ENCODE measurements around the gene TIMM29.

TIMM29 gene

DNA sequence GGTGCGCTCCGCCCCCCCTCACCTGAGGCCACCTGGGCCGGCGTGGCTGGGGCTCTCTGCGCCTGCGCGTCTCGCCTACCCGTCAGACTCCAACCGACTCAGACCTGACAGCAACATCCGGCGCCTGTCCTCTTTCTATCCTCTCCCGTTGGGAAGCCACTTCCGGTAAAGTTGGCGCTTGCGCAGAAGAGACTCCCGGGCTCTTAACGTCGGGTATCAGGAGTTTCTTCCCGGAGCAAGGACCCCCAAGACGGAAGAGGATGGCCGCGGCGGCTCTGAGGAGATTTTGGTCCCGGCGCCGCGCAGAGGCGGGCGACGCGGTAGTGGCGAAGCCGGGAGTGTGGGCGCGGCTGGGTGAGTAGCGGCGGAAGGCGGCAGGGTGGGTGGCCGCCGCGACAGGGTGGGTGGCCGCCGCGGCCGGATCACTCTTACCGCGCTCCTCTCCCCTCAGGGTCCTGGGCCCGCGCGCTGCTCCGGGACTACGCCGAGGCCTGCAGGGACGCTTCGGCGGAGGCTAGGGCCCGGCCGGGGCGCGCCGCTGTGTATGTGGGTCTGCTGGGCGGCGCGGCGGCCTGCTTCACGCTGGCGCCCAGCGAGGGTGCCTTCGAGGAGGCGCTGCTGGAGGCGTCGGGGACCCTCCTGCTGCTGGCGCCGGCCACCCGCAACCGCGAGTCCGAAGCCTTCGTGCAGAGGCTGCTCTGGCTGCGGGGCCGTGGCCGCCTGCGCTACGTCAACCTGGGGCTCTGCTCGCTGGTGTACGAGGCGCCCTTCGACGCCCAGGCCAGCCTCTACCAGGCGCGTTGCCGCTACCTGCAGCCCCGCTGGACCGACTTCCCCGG, at the start of gene TIMM29, which contains the start of gene YIPF2:
Gene TIMM29 (plus strand): TSS at position 249 of the 839 bp plus-strand sequence. CDS start 12 bp downstream, at position 261.
Gene YIPF2 (minus strand): TSS at position 77 of the 839 bp plus-strand sequence. CDS start 229 bp downstream, outside the sequence.
- DNase-seq (ENCODE audit: low spot score), result peak; percentile 99

DNA sequence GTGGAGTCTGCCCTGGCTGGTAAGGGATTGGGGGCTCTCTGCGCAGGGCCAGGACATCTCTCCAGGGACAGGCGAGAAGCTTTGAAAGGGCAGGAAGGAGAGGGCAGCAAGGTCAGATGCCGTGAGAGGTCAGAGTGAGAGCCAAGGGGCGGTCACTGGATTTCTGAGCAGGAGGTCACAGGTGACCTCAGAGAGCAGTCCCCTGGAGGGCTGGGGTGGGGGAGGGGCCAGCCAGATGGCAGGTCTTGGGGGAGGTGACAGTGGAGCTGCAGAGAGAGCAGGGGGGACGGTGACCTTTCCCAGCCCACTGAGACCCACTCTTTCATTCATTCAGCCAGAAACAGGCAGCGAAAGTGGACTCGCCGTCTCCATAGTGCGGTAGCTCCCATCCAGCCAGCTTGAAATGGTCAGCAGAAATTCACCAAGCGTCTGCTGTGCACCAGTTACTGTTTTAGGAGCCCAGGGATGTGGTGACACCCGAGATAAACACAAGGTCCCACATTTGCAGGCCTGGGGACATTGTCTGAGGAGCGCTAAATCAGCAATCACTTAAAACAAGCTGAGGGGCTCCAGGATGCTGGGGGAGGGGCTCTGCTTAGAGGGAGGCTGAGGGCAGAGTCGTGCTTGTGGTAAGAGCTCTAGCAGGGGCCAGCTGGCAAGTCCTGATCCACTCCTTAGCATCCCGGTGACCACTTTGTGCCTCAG, 47.1 kb upstream of the TIMM29 start:
- no peak for DNase-seq (ENCODE audit: low spot score)

DNA sequence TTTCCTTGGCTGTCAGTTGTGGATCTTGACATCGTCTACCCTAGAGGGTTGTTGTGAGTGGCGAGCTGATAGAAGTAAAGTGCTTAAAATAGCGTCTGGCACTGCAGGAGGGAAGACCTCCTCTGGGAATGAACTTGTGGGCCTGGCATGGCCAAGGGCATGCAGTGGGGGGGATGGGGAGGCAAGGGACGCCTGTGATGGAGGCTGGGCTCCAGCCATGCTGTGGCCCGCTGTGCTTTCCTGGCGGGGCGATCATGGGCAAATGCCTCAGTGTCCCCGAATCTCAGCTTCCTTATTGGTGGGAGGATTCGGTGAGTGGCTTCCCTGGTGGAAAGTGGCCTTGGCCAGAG, 46.5 kb upstream of the TIMM29 start:
- DNase-seq (ENCODE audit: low spot score), result no peak

DNA sequence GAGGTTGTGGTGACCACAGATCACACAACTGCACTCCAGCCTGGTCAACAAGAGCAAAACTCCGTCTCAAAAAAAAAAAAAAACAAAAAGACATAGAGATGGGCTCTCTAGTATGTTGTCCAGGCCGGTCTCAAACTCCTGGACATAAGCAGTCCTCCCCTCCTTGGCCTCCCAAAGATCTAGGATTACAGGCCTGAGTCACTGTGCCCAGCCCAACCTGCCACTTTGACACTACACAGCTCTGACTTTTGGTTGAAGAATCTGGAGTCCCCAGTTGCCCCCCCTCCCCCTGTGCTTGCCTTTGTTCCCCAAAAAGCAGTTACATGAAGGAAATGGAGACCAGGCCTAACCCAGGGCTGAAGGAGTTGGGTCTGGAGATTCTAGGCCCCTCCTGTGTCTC, 44.3 kb upstream of the TIMM29 start:
- DNase-seq (ENCODE audit: low spot score), result peak; percentile 33

GRCh38 chr19:10885201-10886169, 43.1 kb upstream of the TIMM29 start:
- no peak for DNase-seq (ENCODE audit: low spot score)

DNA sequence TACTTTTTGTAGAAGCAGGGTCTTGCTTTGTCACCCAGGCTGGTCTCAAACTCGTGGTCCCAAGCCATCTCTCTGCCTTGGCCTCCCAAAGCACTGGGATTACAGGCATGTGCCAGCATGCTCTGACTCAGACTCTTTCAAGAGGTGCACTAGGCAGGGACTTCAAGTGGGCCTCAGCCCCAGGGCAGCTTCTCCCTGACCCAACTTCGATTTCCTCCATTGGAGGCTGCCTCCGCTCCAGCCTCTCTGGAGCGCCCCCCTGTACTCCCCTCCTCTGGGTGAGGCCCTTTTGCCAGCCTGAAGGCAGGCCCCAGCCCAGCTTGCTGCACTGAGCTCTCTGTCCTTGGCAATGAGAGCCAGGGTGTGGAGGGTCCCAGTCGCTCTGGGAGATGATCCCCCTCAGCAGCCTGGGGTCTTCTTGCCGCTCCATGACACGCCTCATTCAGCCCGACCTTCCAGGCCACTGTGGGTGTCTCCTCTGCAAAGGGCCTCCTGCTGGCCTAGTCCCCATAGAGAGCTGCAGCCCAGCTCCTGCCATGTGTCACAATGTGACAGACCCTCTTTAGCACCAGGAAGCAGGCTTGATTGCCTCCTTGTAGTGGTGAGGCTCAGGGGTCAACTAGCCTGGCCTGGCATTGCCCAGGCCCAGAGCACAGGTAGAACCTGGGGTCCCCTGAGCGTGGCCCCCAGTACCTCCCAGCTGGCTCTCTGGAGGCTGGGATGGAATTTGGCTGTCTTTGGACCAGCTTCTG, 40.8 kb upstream of the TIMM29 start:
- DNase-seq (ENCODE audit: low spot score), result no peak

- DNase-seq (ENCODE audit: low spot score), result no peak
Measured at GRCh38 chr19:10888421-10888866, 40.2 kb upstream of the TIMM29 start.

DNA sequence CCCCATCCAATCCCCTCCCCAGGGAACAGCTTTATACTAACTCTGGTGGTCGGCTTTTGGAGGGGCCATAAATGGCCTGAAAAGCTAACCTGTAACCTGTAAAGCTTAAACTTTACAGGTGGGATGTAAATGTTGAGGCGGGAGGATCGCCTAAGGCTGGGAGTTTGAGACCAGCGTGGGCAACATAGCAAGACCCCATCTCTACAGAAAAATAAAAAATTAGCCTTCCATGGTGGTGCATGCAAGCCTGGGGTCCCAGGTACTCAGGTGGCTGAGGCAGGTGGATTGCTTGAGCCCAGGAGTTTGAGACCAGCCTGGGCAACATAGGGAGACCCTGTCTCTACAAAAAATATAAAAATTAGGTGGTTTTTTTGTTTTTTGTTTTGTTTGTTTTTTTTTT, 38.7 kb upstream of the TIMM29 start:
- DNase-seq (ENCODE audit: low spot score), result no peak

- no peak for DNase-seq (ENCODE audit: low spot score)
Measured at GRCh38 chr19:10891405-10892086, 37.1 kb upstream of the TIMM29 start.

DNA sequence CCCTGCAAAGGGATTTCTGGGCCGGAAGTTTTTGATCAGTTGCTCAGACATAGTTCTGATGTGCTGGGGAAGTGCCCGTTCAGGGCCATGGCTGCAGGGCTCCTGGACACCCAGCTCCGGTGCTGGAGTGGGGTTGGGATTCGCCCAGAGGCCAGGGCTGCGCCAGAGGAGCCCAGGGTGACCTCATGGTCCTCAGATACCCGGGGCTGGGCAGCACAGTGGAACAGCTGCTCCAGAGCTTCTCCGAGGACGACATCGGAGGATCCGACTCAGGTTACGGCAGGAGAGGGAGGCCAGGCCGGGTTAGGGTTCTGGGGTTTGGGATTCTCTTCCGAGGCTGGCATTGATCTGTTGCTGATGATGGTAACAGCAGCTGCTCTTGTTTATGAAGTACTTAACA, 36.4 kb upstream of the TIMM29 start:
- DNase-seq (ENCODE audit: low spot score), result no peak

DNA sequence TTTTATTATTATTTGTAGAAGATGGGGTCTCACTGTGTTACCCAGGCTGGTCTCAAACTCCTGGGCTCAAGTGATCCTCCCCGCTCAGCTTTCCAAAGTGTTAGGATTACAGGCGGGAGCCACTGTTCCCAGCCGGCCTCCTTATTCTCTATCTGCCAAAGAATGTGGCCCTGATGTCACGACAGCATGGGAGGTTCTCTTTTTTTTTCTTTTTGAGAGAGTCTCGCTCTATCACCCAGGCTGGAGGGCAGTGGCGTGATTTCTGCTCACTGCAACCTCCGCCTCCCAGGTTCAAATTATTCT, 33.7 kb upstream of the TIMM29 start:
- no peak for DNase-seq (ENCODE audit: low spot score)

DNA sequence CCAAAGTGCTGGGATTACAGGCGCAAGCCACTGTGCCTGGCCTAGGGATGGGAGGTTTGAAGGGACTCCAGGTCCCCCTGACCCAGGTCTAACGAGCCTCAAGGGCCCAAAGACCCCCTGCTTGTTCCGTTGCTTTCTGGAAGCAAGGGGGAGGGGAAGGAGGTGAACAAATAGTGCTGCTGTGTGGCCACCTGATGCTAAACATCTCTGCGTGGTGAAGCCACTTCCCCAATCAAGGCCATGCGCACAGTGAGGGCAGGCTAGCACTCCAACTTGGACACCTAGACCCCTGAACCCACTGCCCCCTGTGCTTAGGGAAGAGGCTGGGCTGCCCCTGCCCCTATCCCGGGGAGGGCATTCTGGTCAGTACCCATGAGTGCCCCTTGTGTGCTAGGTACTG, 33.2 kb upstream of the TIMM29 start:
- no peak for DNase-seq (ENCODE audit: low spot score)

DNA sequence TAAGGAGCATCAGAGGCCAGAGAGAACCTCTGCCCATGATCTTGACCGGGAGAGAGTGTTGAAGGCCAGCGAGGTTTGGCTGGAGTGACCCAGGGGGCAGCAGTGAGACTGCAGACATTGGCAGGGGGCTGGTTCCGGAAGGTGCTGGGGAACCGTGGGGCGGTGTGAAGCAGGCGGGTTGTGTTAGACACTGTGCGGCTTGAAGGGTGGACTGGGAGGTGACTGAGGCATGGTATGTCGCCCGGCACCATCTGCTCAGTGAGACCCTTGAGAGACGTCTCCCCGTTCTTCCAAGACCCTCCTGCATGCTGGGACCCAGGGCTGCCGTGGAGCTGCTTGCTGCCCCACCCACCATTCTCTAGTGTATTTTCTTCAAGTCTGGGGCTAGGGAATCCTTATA, 32.7 kb upstream of the TIMM29 start:
- no peak for DNase-seq (ENCODE audit: low spot score)

DNA sequence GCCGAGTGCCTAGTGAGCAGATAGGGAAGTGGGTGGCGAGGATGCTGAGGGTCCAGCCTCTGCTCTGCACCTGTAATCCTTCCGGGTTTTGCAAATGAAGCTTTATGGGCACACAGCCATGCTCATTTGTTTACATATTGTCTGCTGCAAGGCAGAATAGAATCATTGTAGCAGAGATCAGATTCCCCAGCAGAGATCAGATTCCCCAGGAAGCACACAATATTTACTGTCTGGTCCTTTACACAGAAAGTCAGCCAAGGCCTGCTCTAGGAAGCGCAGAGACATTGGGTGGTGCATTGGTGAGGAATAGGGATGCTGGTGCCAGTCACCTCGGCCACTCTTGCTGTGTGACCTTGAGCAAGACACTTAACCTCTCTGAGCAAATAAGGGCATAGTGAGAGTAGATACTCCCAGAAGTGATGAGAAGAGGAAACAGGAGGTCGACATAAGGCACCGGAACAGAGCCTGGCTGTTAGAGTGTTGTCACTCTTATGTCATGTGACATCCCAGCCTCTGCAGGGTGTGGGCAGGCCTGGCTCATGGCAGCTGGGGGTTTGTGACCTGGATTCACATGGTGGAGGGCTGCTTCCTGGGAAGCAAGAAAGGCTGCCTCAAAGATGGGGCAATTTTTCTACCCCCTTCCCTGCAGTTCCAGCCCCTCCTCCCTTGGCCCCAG, 31.6 kb upstream of the TIMM29 start:
- DNase-seq (ENCODE audit: low spot score), result no peak

DNA sequence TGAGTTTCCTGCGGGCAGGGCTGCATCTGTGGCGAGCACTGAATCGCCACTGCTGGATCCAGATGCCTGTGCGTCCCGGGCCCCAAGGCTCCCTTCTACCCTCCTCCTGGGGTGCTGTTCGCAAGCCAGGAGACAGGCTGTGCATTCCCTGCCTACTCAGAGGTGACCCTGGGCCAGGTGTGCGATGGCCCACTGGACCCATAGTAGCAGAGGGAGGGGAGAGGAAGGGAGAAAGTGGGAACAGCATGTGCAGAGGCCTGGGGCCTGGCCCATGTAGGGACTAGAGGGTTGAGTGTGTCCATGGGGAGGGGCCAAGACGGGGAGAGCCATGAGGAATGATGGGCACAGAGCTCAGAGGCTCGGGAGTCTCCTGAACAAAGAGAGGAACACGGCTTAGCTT, 30.0 kb upstream of the TIMM29 start:
- no peak for DNase-seq (ENCODE audit: low spot score)

GRCh38 chr19:10899151-10899653, 29.4 kb upstream of the TIMM29 start:
- DNase-seq (ENCODE audit: low spot score), result no peak

DNA sequence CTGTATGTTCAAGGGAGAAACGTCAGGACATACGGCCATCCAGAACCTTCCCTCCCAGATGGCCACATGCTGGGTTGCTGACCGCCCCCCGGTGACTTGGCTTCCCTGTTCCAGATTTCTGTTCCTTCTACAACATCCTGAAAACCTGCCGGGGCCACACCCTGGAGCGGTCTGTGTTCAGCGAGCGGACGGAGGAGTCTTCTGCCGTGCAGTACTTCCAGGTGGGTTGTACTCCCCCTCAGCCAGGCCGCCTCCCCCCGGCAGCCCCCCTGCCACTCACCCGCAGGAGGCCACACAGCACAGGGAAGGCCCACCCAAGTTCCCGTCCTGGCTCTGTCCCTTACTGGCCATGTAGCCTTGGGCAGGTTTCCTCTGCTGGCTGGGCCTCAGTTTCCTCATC, 20.7 kb upstream of the TIMM29 start:
- no peak for DNase-seq (ENCODE audit: low spot score)

- no peak for DNase-seq (ENCODE audit: low spot score)
Measured at GRCh38 chr19:10908380-10908960, 20.1 kb upstream of the TIMM29 start.

DNA sequence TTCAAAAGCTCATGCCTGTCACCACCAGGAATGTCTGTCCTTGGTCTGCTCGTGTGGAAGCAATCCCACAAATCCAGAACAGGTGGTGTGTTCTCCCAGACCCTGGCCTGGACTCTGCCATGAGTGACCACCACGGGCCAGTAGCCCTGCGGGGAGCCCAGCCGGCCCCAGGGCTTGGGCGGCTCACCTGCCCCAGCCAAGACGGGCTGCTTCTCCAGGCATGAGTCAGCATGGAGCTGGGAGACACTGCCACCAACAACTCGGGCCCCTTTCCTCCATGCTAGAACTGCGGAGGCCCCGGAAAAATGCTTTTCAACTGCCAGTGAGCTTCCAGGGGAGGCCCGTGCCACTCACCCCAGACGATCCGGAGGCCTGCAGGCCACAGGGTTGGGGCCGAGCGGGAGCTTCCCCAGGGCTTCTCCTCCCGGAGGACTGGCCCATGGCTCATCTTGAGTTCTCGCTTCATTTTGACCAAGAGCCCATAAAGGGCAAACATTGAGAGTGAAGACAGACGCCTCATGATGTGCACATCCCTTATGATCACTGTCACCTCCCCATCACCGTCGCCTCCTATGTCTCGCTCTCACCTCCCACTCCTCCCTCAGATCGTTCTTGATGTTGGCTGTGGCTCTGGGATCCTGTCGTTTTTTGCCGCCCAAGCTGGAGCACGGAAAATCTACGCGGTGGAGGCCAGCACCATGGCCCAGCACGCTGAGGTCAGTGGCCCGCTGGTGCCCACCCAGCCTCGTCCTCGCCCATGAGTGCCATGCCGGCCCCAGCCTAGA, 16.8 kb upstream of the TIMM29 start:
- DNase-seq (ENCODE audit: low spot score), result no peak

Measured in RKO (cell line).